Activated CD4-positive, alpha-beta T cell treated with anti-CD3 and anti-CD28 coated beads, Interleukin-10, Interleukin-2, amounts not matched to agents 100 ng/mL and 50 ng/mL, durations not matched to agents 16 hours and 8 hours (primary cell): ENCODE measurements around the gene MUC4.

Source experiments
- DNase-seq: peaks from one replicate; pipeline ENCODE4 v3.0.0-alpha.2; 2020

MUC4 gene

GRCh38 chr3:195697582-195698324 is 114.0 kb downstream of the MUC4 start:
- no peak for DNase-seq
